Measurements from ENCODE around the gene PRKCH. TPM values are rescaled to one million over a fixed set of nuclear protein-coding genes. Genes with fewer than 3 reads are reported as not detected.

PRKCH gene
- total and polyA plus RNA-seq, 2 of the 13 experiments (the other 11 are each of a cell fraction or from before 2014, with no cell fraction given), result 0.48 to 1.3 TPM

GRCh38 chr14:61491224-61491623, 169.8 kb downstream of the PRKCH start (continued):
- TF ChIP-seq, protein P1, sequence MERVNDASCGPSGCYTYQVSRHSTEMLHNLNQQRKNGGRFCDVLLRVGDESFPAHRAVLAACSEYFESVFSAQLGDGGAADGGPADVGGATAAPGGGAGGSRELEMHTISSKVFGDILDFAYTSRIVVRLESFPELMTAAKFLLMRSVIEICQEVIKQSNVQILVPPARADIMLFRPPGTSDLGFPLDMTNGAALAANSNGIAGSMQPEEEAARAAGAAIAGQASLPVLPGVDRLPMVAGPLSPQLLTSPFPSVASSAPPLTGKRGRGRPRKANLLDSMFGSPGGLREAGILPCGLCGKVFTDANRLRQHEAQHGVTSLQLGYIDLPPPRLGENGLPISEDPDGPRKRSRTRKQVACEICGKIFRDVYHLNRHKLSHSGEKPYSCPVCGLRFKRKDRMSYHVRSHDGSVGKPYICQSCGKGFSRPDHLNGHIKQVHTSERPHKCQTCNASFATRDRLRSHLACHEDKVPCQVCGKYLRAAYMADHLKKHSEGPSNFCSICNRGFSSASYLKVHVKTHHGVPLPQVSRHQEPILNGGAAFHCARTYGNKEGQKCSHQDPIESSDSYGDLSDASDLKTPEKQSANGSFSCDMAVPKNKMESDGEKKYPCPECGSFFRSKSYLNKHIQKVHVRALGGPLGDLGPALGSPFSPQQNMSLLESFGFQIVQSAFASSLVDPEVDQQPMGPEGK (CRISPR knock-in tag; IDR thresholded peaks at IDR 0.05), result no peak
- TF ChIP-seq HIC2 (CRISPR knock-in tag; IDR thresholded peaks at IDR 0.05; ENCODE audit: low read depth) (no peak), ZNF326 (CRISPR knock-in tag; IDR thresholded peaks at IDR 0.05; ENCODE audit: borderline replicate concordance) (no peak), ZSCAN25 (CRISPR knock-in tag; IDR thresholded peaks at IDR 0.05) (no peak), ZNF383 (CRISPR knock-in tag; IDR thresholded peaks at IDR 0.05; ENCODE audit: borderline replicate concordance) (no peak), HNRNPL (IDR thresholded peaks at IDR 0.05; ENCODE audit: low read depth, low read length) (no peak), DMAP1 (CRISPR knock-in tag; IDR thresholded peaks at IDR 0.05) (no peak), NFE2L2 (IDR thresholded peaks at IDR 0.05; ENCODE audit: low read length) (no peak), ZNF350 (CRISPR knock-in tag; IDR thresholded peaks at IDR 0.05; ENCODE audit: borderline replicate concordance, low read depth) (no peak), ZBED4 (CRISPR knock-in tag; IDR thresholded peaks at IDR 0.05; ENCODE audit: borderline replicate concordance) (no peak), CCDC6 (CRISPR knock-in tag; IDR thresholded peaks at IDR 0.05) (no peak), PTBP1 (IDR thresholded peaks at IDR 0.05; ENCODE audit: low read depth, low read length, poor library complexity, severe bottlenecking) (no peak), ZKSCAN5 (CRISPR knock-in tag; IDR thresholded peaks at IDR 0.05) (no peak), RBFOX2 (IDR thresholded peaks at IDR 0.05; ENCODE audit: low read depth, low read length) (no peak), MYC (CRISPR knock-in tag; IDR thresholded peaks at IDR 0.05; ENCODE audit: borderline replicate concordance) (no peak), NR2F1 (CRISPR knock-in tag; IDR thresholded peaks at IDR 0.05) (no peak), TEAD3 (CRISPR knock-in tag; optimal IDR thresholded peaks at IDR 0.05; ENCODE audit: borderline replicate concordance) (peak; percentile 75), SOX5 (CRISPR knock-in tag; IDR thresholded peaks at IDR 0.05; ENCODE audit: borderline replicate concordance) (peak; percentile 31; the same call in 1 of the 2 replicates), ZNF10 (CRISPR knock-in tag; IDR thresholded peaks at IDR 0.05; ENCODE audit: borderline replicate concordance, low read depth) (no peak), RARA (CRISPR knock-in tag; IDR thresholded peaks at IDR 0.05) (0 out of 2 replicates have a peak, but pooled peaks have one; percentile 11), ZNF263 (CRISPR knock-in tag; IDR thresholded peaks at IDR 0.05) (no peak), SMC3 (IDR thresholded peaks at IDR 0.05; ENCODE audit: low read length) (no peak), ZNF382 (CRISPR knock-in tag; IDR thresholded peaks at IDR 0.05; ENCODE audit: borderline replicate concordance) (no peak), MIER2 (CRISPR knock-in tag; IDR thresholded peaks at IDR 0.05) (no peak), ZNF570 (CRISPR knock-in tag; IDR thresholded peaks at IDR 0.05; ENCODE audit: borderline replicate concordance) (no peak)
